HEK293 (cell line): ENCODE measurements around the gene SKI.
A peak's percentile ranks its signal among the peaks of the same experiment; 100 is the strongest.

Experiments
- CTCF ChIA-PET: fragments of 350-600 bp; formaldehyde crosslinking; extraction: SDS; loops from one replicate; lab custom pipeline; 2021; ENCODE audit warnings: antibody characterized with exemption; lab: Yijun Ruan, JAX
- POLR2A ChIA-PET: fragments of 300-600 bp; formaldehyde crosslinking; extraction: SDS; loops from one replicate; lab custom pipeline; 2020; ENCODE audit warnings: antibody characterized with exemption, inconsistent platforms; lab: Yijun Ruan, JAX
- H3K27ac ChIP-seq: fragments of 200-500 bp; sonication (Bioruptor generic); 2 replicates; pipeline ENCODE4 v1.5.1; 2014; ENCODE audit warnings: low read depth, low read length, control low read depth, inconsistent platforms; ENCODE audit errors: extremely low read depth
- H3K36me3 ChIP-seq, 2 experiments: fragments of 200-500 bp in 1 of 2; sonication (Bioruptor generic) in 1 of 2; 1 replicate in 1 of 2; 2 replicates in 1 of 2; pipeline ENCODE4 v1.5.1; 2014 to 2017; ENCODE audit warnings: inconsistent platforms in 2 of 2, low read length in 2 of 2; ENCODE audit not compliant: control insufficient read depth in 2 of 2, insufficient read depth in 1 of 2
- H3K4me1 ChIP-seq: fragments of 200-500 bp; sonication (Bioruptor generic); 2 replicates; pipeline ENCODE4 v1.5.1; 2014; ENCODE audit warnings: mild to moderate bottlenecking, low read length, inconsistent platforms; ENCODE audit not compliant: control insufficient read depth, insufficient read depth
- H3K4me3 ChIP-seq: 2 replicates; pipeline ENCODE4 v1.5.1; 2011; ENCODE audit warnings: low read depth, mild to moderate bottlenecking, control low read depth, low read length, moderate library complexity
- H3K9me3 ChIP-seq: fragments of 200-500 bp; sonication (Bioruptor generic); 2 replicates; pipeline ENCODE4 v1.5.1; 2014; ENCODE audit warnings: low read depth, low read length, inconsistent platforms; ENCODE audit not compliant: control insufficient read depth, insufficient read depth
- GLIS1 ChIP-seq: fragments of 450-650 bp; formaldehyde crosslinking; IDR thresholded peaks from 2 replicates; pipeline ENCODE4 v1.5.1; 2016; ENCODE audit warnings: missing biosample characterization, missing genetic modification characterization
- MYNN ChIP-seq: fragments of 450-650 bp; formaldehyde crosslinking; IDR thresholded peaks from 2 replicates; pipeline ENCODE4 v1.5.1; 2016; ENCODE audit warnings: missing biosample characterization, missing genetic modification characterization, borderline replicate concordance
- TRIM28 ChIP-seq: IDR thresholded peaks from 2 replicates; pipeline ENCODE4 v1.6.1; 2011; ENCODE audit warnings: low read length, control low read depth, borderline replicate concordance
- WT1 ChIP-seq: fragments of 450-650 bp; formaldehyde crosslinking; IDR thresholded peaks from 2 replicates; pipeline ENCODE4 v1.5.1; 2016; ENCODE audit warnings: missing biosample characterization, missing genetic modification characterization
- ZIC2 ChIP-seq: fragments of 450-650 bp; formaldehyde crosslinking; IDR thresholded peaks from 2 replicates; pipeline ENCODE4 v1.5.1; 2016; ENCODE audit warnings: missing biosample characterization, missing genetic modification characterization
- ZNF138 ChIP-seq: fragments of 450-650 bp; formaldehyde crosslinking; IDR thresholded peaks from 2 replicates; pipeline ENCODE4 v1.5.1; 2016; ENCODE audit warnings: missing biosample characterization, missing genetic modification characterization, borderline replicate concordance
- ZNF23 ChIP-seq: fragments of 450-650 bp; formaldehyde crosslinking; IDR thresholded peaks from 2 replicates; pipeline ENCODE4 v1.5.1; 2016; ENCODE audit warnings: missing biosample characterization, missing genetic modification characterization, borderline replicate concordance
- ZNF266 ChIP-seq: fragments of 450-650 bp; formaldehyde crosslinking; IDR thresholded peaks from 2 replicates; pipeline ENCODE4 v1.5.1; 2016; ENCODE audit warnings: missing biosample characterization, missing genetic modification characterization, low read depth
- ZNF302 ChIP-seq: fragments of 450-650 bp; formaldehyde crosslinking; IDR thresholded peaks from 2 replicates; pipeline ENCODE4 v1.5.1; 2016; ENCODE audit warnings: missing biosample characterization, missing genetic modification characterization, low read depth
- ZNF391 ChIP-seq: fragments of 450-650 bp; formaldehyde crosslinking; IDR thresholded peaks from 2 replicates; pipeline ENCODE4 v1.5.1; 2016; ENCODE audit warnings: low read depth, missing biosample characterization, missing genetic modification characterization, borderline replicate concordance
- ZNF473 ChIP-seq: fragments of 450-650 bp; formaldehyde crosslinking; IDR thresholded peaks from 2 replicates; pipeline ENCODE4 v1.5.1; 2017; ENCODE audit warnings: missing biosample characterization, missing genetic modification characterization
- ZNF544 ChIP-seq: fragments of 450-650 bp; formaldehyde crosslinking; IDR thresholded peaks from 2 replicates; pipeline ENCODE4 v1.5.0; 2017; ENCODE audit warnings: missing biosample characterization, missing genetic modification characterization
- ZNF548 ChIP-seq: fragments of 450-650 bp; formaldehyde crosslinking; IDR thresholded peaks from 2 replicates; pipeline ENCODE4 v1.5.1; 2016; ENCODE audit warnings: missing biosample characterization, missing genetic modification characterization
- ZNF596 ChIP-seq: fragments of 450-650 bp; IDR thresholded peaks from 2 replicates; pipeline ENCODE4 v1.5.0; 2018; ENCODE audit warnings: missing biosample characterization, mild to moderate bottlenecking, missing genetic modification characterization, moderate library complexity
- ZNF624 ChIP-seq: fragments of 450-650 bp; formaldehyde crosslinking; IDR thresholded peaks from 2 replicates; pipeline ENCODE4 v1.5.1; 2017; ENCODE audit warnings: missing biosample characterization, missing genetic modification characterization
- ZNF658 ChIP-seq: fragments of 450-650 bp; formaldehyde crosslinking; IDR thresholded peaks from 2 replicates; pipeline ENCODE4; 2016; ENCODE audit warnings: missing biosample characterization, missing genetic modification characterization
- ZNF747 ChIP-seq: fragments of 450-650 bp; formaldehyde crosslinking; IDR thresholded peaks from 2 replicates; pipeline ENCODE4 v1.5.1; 2016; ENCODE audit warnings: missing biosample characterization, missing genetic modification characterization
- ZNF76 ChIP-seq: fragments of 450-650 bp; formaldehyde crosslinking; IDR thresholded peaks from 2 replicates; pipeline ENCODE4; 2016; ENCODE audit warnings: low read depth, missing biosample characterization, missing genetic modification characterization, borderline replicate concordance
- ZNF777 ChIP-seq: fragments of 450-650 bp; formaldehyde crosslinking; IDR thresholded peaks from 2 replicates; pipeline ENCODE4 v1.5.1; 2017; ENCODE audit warnings: missing biosample characterization, missing genetic modification characterization, borderline replicate concordance
- ZNF791 ChIP-seq: fragments of 450-650 bp; formaldehyde crosslinking; IDR thresholded peaks from 2 replicates; pipeline ENCODE4 v1.5.1; 2016; ENCODE audit warnings: missing biosample characterization, missing genetic modification characterization
- ZSCAN30 ChIP-seq: fragments of 450-650 bp; IDR thresholded peaks from 2 replicates; pipeline ENCODE4 v1.5.1; 2018; ENCODE audit warnings: missing biosample characterization, mild to moderate bottlenecking, missing genetic modification characterization, moderate library complexity
- TF ChIP-seq, protein P1 (sequence below): fragments of 450-650 bp; formaldehyde crosslinking; IDR thresholded peaks from 2 replicates; pipeline ENCODE4 v1.5.1; 2016; ENCODE audit warnings: missing biosample characterization, missing genetic modification characterization
- TF ChIP-seq, protein P2 (sequence below): fragments of 450-650 bp; formaldehyde crosslinking; IDR thresholded peaks from 2 replicates; pipeline ENCODE4 v1.5.1; 2016; ENCODE audit warnings: missing biosample characterization, missing genetic modification characterization

The SKI gene

DNA sequence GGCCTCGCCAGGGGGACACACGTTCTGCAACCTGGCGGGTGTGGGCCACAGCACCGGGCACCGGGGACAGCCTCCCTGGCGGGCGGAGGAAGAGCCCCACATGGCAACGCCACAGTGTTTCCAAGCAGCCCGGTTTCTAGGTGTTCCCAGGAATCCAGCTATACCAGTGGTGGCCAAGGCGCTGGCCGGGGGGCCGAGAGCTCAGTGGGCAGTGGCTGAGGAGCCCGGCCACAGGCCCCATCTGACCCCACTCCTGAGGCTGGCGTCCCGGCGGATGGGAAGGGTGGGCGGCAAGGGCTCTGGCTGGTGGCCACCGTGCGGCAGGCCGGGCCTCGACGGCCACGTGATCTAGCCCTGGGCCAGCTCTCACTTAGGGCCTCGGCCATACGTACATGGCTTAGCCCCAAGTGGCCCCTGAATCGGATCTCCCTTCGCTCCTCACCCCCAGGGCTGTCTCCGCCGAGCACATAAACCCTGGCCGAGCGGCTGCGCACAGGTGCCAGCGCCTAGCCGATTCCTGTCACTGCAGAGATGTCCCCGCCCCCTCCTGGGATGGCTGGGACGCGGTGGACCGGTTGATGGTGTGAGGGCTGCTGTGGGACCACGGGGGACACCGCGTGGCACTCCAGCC lies 94.6 kb downstream of the SKI start:
- Histone ChIP-seq H3K9me3 (no peaks in the 10 kb centered on the region), H3K27ac (no peak overlapping the region), H3K36me3 (no peaks in the 10 kb centered on the region), H3K4me1 (no peaks in the 10 kb centered on the region), H3K4me3 (no peak overlapping the region)
- no peak for TF ChIP-seq ZNF138
- TF ChIP-seq ZNF544 (tag by site-specific recombination): no peak
- TF ChIP-seq ZNF791: no peak
- no peak for TF ChIP-seq ZNF266
- no peak for TF ChIP-seq ZNF23
- TF ChIP-seq ZNF658 (tag by site-specific recombination): no peak
- no peak for TF ChIP-seq ZNF302
- no peak for TF ChIP-seq ZNF473 (tag by site-specific recombination)
- TF ChIP-seq ZNF548 (tag by site-specific recombination): no peak
- no peak for TF ChIP-seq ZSCAN30
- no peak for TF ChIP-seq ZNF624
- TF ChIP-seq MYNN: no peak
- no peak for TF ChIP-seq ZNF777 (tag by site-specific recombination)
- no peak for TF ChIP-seq TRIM28
- CTCF ChIA-PET: no interaction called here
- POLR2A ChIA-PET: no interaction called here

DNA sequence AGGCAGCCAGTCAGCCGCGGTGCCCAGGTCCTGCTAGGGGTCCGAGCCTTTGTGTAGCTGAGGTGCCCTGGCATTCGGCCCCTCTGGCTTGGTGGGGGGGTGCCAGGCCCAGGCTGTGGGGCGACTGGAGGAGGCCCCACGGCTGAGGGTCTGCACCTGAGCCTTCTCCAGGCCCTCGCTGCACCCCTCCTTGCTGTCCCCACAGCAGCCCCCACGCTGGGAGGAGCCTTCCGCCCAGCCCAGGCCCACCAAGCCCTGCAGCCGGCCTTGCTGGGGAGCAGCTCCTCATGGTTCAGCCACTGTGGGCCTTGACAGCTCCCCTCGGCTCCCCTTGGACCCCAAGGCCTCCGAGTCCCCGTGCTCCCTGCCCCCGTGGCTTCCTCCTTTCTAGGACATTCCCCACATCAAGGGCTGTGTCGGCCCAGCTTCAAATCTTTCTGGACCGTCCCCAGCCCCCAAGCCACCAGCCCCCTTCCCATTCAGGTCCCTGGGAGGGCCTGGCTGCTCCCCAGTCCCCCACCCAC lies 95.4 kb downstream of the SKI start:
- Histone ChIP-seq H3K4me1 (no peaks in the 10 kb centered on the region), H3K27ac (no peak overlapping the region), H3K9me3 (no peaks in the 10 kb centered on the region), H3K4me3 (no peak overlapping the region), H3K36me3 (no peaks in the 10 kb centered on the region)
- CTCF ChIA-PET: interaction anchor here (0.6 kb wide), 1 partner anchor 8 kb away, joined by 3 read pairs; no protein-coding TSS in a partner anchor
- TF ChIP-seq, protein P1, sequence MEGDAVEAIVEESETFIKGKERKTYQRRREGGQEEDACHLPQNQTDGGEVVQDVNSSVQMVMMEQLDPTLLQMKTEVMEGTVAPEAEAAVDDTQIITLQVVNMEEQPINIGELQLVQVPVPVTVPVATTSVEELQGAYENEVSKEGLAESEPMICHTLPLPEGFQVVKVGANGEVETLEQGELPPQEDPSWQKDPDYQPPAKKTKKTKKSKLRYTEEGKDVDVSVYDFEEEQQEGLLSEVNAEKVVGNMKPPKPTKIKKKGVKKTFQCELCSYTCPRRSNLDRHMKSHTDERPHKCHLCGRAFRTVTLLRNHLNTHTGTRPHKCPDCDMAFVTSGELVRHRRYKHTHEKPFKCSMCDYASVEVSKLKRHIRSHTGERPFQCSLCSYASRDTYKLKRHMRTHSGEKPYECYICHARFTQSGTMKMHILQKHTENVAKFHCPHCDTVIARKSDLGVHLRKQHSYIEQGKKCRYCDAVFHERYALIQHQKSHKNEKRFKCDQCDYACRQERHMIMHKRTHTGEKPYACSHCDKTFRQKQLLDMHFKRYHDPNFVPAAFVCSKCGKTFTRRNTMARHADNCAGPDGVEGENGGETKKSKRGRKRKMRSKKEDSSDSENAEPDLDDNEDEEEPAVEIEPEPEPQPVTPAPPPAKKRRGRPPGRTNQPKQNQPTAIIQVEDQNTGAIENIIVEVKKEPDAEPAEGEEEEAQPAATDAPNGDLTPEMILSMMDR: no peak
- TF ChIP-seq ZNF391 (tag by site-specific recombination): no peak
- POLR2A ChIA-PET: no interaction called here

DNA sequence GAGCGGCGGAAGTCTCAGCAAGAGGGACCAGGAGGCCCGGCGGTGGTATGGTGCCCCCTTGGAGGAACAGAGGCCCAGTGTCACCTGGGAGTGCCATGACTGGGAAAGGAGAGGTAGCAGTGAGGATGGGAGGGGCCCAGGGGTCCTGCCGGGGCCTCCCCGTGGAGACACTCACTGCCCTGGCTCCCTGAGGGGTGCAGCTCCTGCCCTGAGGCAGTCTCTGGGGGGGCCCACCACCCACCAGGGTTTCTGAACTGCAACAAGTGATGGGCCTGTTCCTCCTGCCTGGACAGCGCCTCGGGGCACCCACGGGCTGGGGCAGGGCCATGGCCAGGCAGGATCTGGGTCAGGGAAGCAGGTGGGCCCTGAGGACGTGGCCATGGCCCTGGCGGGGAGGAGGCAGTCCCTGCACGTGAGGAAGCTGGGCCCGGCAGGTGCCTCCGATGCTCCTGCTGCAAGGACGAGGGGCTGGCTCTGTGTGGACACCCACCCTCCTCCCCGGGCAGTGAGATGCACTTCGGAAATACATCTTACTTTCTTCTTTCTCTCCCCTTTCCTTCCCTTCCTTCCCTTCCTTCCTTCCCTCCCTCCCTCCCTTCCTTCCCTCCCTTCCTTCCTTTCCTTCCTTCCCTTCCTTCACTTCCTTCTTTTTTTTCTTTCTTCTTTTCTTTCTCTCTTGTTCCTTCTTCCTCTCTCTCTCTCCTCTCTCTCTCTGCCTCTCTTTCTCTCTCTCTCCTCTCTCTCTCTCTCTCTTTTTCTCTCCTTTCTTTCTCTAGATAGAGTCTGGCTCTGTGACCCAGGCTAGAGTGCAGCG lies 96.6 kb downstream of the SKI start:
- H3K4me1 ChIP-seq: no peaks in the 10 kb centered on the region
- no peaks in the 10 kb centered on the region for H3K9me3 ChIP-seq
- H3K4me3 ChIP-seq: no peak overlapping the region
- H3K36me3 ChIP-seq: no peaks in the 10 kb centered on the region
- no peak overlapping the region for H3K27ac ChIP-seq
- CTCF ChIA-PET: interaction anchor here (0.7 to 0.9 kb wide), 2 partner anchors 129 to 130 kb away, joined by 3 to 6 read pairs; partner anchors contain the start of gene FAAP20
- POLR2A ChIA-PET: no interaction called here
- peak; percentile 39; the same call in 1 of the 2 replicates for TF ChIP-seq GLIS1 (tag by site-specific recombination)
- TF ChIP-seq ZNF596 (tag by site-specific recombination): peak; percentile 75
- peak; percentile 81 for TF ChIP-seq ZIC2
- TF ChIP-seq, protein P2, sequence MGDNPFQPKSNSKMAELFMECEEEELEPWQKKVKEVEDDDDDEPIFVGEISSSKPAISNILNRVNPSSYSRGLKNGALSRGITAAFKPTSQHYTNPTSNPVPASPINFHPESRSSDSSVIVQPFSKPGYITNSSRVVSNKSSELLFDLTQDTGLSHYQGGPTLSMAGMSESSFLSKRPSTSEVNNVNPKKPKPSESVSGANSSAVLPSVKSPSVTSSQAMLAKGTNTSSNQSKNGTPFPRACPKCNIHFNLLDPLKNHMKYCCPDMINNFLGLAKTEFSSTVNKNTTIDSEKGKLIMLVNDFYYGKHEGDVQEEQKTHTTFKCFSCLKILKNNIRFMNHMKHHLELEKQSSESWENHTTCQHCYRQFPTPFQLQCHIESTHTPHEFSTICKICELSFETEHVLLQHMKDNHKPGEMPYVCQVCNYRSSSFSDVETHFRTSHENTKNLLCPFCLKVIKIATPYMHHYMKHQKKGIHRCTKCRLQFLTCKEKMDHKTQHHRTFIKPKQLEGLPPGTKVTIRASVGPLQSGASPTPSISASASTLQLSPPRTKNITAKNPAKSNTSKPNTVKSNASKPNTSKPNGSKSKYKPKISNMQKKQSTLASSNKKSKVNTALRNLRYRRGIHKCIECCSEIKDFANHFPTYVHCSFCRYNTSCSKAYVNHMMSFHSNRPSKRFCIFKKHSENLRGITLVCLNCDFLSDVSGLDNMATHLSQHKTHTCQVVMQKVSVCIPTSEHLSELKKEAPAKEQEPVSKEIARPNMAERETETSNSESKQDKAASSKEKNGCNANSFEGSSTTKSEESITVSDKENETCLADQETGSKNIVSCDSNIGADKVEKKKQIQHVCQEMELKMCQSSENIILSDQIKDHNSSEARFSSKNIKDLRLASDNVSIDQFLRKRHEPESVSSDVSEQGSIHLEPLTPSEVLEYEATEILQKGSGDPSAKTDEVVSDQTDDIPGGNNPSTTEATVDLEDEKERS: no peak
- TF ChIP-seq WT1: no peak
- TF ChIP-seq ZNF76 (tag by site-specific recombination): no peak
- TF ChIP-seq, protein P1: no peak
- TF ChIP-seq ZNF747 (tag by site-specific recombination): no peak
